ENCODE measurements around the gene TWSG1. TPM values are rescaled to one million over a fixed set of nuclear protein-coding genes. Genes with fewer than 3 reads are reported as not detected.

TWSG1 gene
- total and polyA plus RNA-seq, 12 donors, result 10.1 to 33.5 (median 23.3) TPM

DNA sequence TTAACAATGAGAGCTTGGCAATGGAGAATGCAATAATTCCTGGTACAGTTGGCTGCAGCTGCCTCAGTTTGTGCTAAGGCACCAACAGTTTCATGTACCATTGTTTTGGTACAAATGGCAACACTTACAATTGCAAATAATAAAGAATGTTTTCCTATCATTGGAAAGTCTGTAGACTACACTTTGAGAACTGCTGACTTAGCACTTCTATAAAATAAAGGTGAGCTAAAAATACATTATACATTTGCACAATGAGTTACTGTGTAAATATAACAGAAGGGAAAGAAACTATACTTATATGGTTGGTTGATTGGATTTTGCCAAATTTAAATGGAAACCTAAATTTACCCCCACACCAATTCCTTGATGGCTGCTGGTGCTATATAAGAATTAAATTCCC, 44.9 kb upstream of the TWSG1 start:
- H3K36me3 ChIP-seq (replicated peaks in 1 of 2), result no peaks in the 10 kb centered on the region
- TF ChIP-seq, protein P1, sequence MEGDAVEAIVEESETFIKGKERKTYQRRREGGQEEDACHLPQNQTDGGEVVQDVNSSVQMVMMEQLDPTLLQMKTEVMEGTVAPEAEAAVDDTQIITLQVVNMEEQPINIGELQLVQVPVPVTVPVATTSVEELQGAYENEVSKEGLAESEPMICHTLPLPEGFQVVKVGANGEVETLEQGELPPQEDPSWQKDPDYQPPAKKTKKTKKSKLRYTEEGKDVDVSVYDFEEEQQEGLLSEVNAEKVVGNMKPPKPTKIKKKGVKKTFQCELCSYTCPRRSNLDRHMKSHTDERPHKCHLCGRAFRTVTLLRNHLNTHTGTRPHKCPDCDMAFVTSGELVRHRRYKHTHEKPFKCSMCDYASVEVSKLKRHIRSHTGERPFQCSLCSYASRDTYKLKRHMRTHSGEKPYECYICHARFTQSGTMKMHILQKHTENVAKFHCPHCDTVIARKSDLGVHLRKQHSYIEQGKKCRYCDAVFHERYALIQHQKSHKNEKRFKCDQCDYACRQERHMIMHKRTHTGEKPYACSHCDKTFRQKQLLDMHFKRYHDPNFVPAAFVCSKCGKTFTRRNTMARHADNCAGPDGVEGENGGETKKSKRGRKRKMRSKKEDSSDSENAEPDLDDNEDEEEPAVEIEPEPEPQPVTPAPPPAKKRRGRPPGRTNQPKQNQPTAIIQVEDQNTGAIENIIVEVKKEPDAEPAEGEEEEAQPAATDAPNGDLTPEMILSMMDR (IDR thresholded peaks at IDR 0.05), result no peak
- no peak for TF ChIP-seq POLR2A (IDR thresholded peaks at IDR 0.05)
- no peaks in the 10 kb centered on the region for H3K9me3 ChIP-seq (replicated peaks in 1 of 3)
- no peak overlapping the region for H3K4me3 ChIP-seq
- no peak overlapping the region for H3K27ac ChIP-seq
- intact Hi-C loops (cut with DNase I), result no loop called here
- H3K27me3 ChIP-seq, result no peaks in the 10 kb centered on the region
- no peak for DNase-seq
- no peaks in the 10 kb centered on the region for H3K4me1 ChIP-seq (replicated peaks in 1 of 2)

DNA sequence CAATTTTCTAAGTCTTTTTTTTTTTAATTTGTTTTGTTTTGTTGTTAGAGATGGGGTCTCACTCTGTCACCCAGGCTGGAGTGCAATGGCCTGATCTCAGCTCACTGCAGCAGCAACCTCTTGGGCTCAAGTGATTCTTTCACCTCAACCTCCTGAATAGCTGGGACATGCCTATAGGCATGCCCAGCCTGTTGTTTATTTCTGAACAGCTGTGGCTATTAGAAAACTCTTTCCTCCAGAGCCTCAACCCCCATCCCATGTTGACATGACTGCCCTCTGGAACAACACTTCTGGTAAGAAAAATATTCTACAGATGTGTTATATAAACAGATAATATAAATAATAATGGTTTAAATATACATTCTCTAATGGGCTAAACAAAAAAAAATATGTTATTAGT, 44.4 kb upstream of the TWSG1 start:
- DNase-seq, result no peak

DNA sequence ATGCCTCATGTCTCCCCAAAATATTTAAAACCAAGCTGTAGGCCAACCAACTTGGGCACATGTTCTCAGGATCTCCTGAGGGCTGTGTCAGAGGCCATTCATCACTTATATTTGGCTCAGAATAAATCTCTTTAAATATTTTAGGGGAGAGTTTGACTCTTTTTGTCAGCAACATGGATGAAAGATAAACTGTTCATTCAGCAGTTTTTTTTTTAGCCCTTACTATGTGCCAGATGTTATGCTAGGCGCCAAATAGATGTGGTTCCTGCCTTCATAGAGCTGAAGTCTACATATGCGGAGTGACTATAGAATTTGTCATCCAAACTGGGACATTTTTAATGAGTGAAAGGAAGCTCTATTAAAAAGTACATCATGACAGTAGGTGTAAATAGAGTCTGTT, 42.5 kb upstream of the TWSG1 start:
- no peaks in the 10 kb centered on the region for H3K36me3 ChIP-seq (replicated peaks in 1 of 2)
- intact Hi-C loops (cut with DNase I), result no loop called here

More for the DNA sequence above, 44.4 kb upstream of the TWSG1 start:
- Histone ChIP-seq H3K36me3 (replicated peaks in 1 of 2) (no peaks in the 10 kb centered on the region), H3K9me3 (replicated peaks in 1 of 3) (no peaks in the 10 kb centered on the region), H3K4me3 (no peak overlapping the region), H3K27me3 (no peaks in the 10 kb centered on the region), H3K4me1 (replicated peaks in 1 of 2) (no peaks in the 10 kb centered on the region), H3K27ac (no peak overlapping the region)
- no peak for TF ChIP-seq POLR2A (IDR thresholded peaks at IDR 0.05)
- TF ChIP-seq, protein P1 (IDR thresholded peaks at IDR 0.05), result no peak
- intact Hi-C loops (cut with DNase I), result no loop called here

DNA sequence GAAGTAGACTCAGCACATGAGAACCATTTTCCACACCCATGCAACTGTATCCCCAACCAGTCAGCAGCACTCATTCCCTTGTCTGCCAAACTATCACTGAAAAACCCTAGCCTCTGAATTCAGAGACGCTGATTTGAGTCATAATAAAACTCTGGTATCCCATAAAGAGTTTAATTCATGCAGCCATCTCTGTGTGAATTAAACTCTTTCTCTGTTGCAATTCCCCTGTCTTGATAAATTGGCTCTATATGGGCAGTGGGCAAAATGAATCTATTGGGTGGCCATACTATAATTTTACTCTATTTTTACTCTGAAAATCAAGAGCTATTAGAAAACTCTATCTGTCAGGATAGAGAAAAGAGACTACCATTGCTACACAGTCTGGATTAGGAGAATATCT, 40.6 kb upstream of the TWSG1 start:
- TF ChIP-seq, protein P1 (IDR thresholded peaks at IDR 0.05), result no peak
- no peak for TF ChIP-seq POLR2A (IDR thresholded peaks at IDR 0.05)
- Histone ChIP-seq H3K4me3 (no peak overlapping the region), H3K27me3 (no peaks in the 10 kb centered on the region), H3K4me1 (replicated peaks in 1 of 2) (no peaks in the 10 kb centered on the region), H3K27ac (no peak overlapping the region), H3K36me3 (replicated peaks in 1 of 2) (no peaks in the 10 kb centered on the region), H3K9me3 (replicated peaks in 1 of 3) (no peaks in the 10 kb centered on the region)
- WGBS, 4 donors, result 92 to 100% (median 95%) methylated on average over 1 of the region's 1 CpG
- intact Hi-C loops (cut with DNase I), result no loop called here
- DNase-seq, result no peak

More for the DNA sequence above, 42.5 kb upstream of the TWSG1 start:
- Histone ChIP-seq H3K9me3 (replicated peaks in 1 of 3) (no peaks in the 10 kb centered on the region), H3K4me3 (no peak overlapping the region), H3K27me3 (no peaks in the 10 kb centered on the region), H3K27ac (no peak overlapping the region), H3K4me1 (replicated peaks in 1 of 2) (no peaks in the 10 kb centered on the region)
- TF ChIP-seq, protein P1 (IDR thresholded peaks at IDR 0.05), result no peak
- no peak for TF ChIP-seq POLR2A (IDR thresholded peaks at IDR 0.05)
- WGBS, 4 donors, result 92 to 94% (median 93%) methylated on average over 2 of the region's 2 CpGs
- no peak for DNase-seq

Measured in adrenal gland (tissue), 12 donors.